ENCODE measurements around the gene TSACC. TPM values are rescaled to one million over a fixed set of nuclear protein-coding genes. Genes with fewer than 3 reads are reported as not detected.

The TSACC gene
- total RNA-seq, 1 experiment from 2014 or later = 9.4 TPM

DNA sequence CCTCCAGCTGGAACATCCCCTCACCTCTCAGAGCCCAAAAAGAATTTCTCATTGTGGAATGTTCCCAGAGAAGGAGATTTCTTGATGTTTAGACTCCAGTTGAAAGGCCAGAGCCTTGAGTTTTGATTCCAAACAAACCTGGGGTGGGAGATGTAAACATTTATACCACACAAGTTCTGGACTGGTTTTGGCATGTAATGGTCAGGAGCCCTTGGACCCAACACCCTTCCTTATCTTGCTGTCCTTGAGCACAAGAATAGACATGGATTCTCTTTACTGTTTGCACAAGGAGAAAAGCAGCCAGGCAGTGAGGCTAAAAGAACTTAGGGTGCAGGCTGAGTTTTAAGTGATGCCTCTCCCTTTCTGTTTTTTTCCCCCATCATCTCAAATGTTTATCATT, 35.2 kb downstream of the TSACC start:
- DNase-seq (ENCODE audit: low spot score) = no peak

DNA sequence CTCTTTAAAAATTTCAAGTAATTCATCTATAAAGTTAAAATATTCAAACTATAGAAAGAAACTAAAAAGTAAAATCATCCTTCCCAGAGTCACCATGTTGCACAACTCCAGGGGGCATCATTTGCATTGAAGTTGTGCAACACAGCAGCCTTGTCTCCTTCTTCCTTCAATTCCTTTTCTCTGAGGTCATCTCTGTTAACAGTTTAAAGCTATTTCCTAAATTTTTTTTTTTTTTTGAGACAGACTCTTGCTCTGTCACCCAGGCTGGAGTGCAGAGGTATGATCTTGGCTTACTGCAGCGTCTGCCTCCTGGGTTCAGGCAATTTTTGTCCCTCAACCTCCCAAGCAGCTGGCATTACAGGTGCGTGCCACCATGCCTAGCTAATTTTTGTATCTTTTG, 37.8 kb downstream of the TSACC start:
- DNase-seq (ENCODE audit: low spot score) = peak; percentile 59

DNA sequence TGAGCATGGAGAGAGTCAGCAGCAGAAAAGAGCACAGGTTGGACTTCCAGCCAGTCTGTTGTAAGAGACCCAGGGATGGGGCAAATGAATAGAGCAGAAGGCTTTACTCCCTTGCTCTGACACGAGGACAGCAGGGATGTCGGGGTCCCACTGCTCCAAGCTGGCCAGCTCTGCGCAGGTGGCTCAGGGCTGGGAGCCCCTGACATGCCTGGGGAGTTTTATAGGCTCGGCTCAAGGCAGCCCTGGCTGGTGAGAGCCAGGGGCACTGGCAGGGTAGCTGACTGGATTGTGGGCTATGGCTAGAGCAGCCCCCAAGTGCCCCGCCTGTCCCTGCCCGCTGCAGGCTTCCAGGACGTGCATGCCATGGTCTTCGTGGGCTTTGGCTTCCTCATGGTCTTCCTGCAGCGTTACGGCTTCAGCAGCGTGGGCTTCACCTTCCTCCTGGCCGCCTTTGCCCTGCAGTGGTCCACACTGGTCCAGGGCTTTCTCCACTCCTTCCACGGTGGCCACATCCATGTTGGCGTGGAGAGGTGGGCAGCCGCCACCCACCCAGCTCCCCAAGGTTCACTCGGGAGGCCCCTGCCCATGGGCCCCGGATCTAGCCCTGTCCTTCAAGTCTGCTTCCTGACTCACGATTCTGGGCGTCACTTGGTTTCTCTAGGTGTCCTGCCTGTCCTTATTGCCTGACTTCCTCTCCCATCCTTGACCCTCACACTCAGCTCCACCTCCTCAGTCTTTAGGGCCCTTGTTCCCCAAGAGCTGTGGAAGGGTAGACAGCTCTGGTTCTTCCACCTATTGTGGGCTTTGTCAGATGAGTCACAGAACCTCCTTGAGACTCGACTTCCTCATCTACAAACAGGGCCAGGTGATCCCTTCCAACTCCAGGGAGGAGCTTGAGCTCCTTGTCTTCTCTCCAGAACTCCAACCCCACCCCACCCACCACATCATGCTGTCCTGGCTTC, 38.9 kb downstream of the TSACC start:
- DNase-seq (ENCODE audit: low spot score) = no peak

DNA sequence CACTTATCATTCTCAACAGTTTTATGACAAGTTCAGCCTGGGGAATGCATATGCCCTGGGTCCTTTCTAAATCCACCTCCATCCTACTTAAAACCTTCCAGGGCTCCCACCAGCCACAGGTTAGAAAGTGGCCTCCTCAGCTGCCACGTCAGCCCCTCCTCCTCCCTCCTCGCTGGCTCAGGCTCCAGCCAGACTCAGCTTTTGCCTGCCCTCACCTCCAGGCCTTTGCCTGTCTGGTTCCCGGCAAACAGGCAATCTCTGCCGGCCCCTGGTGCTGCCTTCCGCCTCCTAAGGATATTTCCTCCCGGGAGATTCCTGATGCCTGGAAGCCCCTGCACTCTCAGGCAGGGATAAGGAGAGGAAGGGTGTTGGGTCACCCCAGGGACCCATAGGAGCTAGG, 40.2 kb downstream of the TSACC start:
- no peak for DNase-seq (ENCODE audit: low spot score)

DNA sequence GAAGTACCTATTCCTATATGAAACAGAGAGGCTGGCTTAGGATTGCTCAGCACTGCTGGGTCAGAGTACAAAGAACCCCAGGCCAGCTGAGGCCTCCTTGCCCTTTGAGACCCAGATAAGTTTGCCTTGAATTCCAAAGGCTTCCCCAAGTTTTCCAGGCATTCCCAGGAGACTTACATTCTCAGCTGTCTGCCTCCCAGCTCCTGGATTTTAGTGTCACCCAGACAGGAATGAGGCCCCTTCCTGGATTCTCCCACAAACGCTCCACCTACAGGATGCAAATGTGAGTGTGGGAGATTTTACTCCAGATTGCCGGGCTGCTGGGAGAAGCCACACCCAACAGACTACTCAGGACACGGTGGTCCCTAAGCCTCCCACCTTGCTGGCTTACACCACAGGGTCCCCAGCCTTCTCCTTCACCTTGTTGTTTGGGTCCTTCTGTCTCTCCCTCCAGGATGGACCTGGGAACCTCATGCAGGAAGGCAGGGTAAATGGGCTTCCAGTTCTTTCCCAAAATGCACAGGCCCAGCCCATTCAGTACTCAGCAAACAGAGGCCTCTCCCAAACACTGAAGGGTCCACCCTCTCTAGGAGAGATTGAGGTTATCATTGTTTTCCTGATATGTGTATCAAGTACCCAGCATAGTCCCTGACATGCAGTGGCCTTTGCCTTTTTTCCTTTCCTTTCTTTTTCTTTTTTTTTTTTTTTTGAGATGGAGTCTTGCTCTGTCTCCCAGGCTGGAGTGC, 41.3 kb downstream of the TSACC start:
- DNase-seq (ENCODE audit: low spot score) = peak; percentile 89

DNA sequence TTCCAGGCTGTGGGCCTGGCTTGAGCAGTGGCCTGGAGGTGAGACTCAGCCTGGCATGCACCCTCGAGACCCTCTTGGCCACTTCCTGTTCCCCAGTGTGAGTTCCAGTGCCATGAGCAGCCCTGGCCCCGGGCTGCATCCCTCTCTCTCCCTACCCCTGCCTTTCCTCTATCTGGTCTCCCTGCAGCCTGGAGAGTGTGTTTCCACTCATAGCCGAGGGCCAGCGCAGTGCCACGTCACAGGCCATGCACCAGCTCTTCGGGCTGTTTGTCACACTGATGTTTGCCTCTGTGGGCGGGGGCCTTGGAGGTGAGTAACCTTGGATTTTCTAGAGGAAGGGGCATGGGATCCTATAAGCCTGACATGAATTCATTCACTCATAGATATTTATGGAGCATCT, 44.2 kb downstream of the TSACC start:
- DNase-seq (ENCODE audit: low spot score) = no peak

DNA sequence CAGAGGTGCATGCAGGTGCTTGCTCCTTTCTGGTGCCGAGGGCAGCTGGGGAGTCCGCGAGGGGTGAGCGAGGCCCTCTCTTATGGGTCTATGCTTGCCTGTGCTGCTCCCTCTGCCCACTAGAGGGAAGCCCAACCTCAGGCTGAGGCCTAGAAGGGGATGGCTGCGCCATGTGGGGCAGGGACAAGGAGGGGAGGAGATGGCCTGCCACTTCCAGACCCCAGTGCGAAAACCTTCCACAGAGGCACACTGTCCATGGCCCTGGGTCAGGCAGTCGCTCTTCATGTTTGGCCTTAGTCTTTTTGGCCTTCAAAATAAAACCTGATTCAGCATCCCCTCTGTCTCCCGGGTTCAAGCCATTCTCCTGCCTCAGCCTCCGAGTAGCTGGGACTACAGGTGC, 44.7 kb downstream of the TSACC start:
- peak; percentile 69 for DNase-seq (ENCODE audit: low spot score)

DNA sequence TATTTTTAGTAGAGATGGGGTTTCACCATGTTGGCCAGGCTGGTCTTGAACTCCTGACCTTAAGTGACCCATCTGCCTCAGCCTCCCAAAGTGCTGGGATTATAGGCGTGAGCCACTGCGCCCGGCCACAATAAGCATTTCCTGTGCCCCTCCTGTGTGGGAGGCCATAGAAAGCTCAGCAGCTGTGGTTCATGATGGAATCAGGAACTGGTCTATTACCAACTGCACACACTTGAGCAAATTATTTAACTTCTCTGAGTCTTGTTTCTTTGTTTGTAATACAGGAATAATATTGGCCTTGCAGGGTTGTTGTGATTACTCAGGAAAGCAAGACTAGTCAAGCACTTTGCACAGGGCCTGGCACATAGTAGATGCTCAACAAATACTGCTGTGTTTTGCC, 45.7 kb downstream of the TSACC start:
- DNase-seq (ENCODE audit: low spot score) = no peak

DNA sequence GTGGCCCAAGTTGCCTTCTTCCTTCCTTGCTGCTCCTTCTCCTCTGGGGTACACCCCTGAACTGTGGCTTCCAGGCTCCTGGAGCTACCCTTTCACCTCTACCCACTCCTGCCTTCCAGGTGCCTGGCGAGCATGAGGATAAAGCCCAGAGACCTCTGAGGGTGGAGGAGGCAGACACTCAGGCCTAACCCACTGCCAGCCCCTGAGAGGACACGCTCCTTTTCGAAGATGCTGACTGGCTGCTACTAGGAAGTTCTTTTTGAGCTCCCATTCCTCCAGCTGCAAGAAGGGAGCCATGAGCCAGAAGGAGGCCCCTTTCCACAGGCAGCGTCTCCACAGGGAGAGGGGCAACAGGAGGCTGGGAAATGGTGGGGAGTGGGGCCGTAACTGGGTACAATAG, 46.3 kb downstream of the TSACC start:
- DNase-seq (ENCODE audit: low spot score) = no peak

DNA sequence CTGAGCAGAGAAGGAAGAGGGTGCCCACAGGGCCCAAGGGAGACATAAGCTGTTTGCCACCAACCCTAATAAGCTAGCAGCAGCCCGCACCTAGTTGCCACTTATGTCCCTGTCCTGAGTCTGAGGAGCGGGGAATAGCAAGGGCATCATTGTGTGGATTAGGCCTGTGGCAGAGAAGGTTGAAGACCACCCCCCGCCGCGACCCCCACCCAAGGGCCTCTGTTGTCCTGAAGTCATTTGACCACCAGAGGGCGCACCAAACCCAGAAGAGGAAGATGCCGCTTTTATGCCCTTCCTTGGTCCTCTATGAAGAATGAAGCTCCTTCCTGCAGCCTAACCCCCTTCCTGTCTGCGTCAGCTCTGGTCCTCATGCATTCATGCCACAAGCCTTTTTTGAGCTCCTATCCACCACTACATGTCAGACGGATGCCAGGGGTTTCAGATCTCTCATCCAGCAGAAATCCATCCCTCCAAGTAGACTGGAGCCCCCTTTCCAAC, 47.3 kb downstream of the TSACC start:
- DNase-seq (ENCODE audit: low spot score) = peak; percentile 80

DNA sequence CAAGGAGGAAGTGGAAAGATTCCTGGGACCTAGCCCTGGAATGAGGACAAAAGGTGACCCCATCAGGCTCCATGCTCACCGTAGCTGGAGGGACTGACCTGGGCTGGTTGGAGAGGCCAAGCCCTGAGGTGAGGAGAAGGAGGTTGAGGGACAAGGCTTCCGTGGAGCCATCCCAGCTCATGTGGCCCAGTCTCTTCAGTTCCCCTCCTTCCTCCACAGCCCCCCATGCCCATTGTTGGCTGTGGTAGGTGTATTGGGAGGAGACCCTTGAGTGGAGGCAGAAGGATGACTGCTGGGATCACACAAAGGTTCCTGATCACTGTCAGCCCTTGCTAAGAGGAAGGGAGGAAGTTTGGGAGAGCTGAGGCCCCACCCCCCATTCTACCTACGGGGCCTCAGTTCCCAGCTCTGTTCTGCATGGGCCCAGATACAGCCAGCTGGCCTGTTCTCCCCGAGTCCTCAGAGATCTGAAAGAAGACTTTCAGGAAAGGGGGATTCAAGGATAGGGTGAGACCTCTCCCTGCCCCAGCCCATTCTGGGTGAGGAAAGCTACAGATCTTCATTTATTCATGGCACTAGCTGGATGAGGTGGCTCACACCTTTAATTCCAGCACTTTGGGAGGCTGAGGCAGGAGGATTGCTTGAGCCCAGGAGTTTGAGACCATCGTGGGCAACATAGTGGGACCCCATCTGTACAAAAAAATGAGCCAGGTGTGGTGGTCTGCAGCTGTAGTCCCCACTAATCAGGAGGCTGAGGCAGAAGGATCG, 48.0 kb downstream of the TSACC start:
- no peak for DNase-seq (ENCODE audit: low spot score)

DNA sequence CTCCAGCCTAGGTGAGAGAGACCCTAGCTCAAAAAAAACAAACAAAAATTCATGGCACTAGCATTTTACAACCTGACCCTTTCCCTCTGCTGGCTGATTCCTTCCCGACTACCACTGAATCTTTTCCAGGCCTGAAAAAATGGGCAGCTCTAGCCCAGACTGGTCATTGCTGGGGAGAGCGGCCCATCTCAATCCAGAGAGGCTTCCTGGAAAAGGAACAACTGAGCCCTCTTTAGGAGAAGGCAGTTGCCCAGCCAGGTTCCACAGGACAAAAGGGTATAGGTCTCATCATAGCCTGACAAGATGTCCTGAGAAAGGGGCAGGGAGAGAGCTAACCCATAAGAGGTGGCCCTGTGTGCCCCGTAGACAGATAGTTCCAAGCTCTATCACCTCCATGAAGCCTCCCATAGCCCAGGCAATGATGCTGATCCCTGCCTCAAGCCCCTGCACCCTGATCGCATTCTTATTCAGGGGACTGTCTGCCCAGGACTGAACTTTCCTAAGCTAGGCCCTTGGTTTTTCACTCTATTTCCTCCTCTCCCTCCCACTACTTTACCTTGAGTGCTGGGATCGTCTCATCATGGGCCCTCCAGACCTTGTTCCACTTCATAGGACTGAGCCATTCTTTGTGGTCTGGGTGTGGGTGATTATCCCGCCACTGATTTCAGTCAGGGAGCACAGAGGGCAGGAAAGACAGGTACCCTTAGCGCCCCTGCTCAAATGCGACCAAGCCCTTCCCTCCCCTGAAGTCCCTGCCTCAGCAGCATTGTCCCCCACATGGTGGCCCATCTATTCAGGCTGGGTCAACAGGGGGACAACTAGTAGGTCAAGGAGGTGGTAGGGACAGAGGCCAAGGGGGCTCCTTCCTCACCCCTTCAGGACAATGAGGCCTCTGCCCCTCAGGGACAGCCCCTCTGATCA, 48.9 kb downstream of the TSACC start:
- no peak for DNase-seq (ENCODE audit: low spot score)

DNA sequence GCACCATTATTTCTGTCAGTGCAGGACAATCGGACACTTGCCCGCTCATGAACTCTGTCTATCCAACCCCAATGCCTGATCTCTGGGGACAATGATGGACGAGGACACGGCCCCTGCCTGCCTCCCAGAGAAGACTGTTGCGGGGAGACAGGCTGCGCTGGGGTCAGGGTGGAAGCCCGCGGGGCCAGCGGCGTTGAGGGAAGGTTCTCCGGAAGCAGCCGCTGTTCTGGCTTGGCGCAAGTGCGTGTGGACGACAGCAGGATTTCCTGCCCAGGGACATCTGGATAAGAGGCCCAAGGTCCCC, 49.5 kb downstream of the TSACC start:
- no peak for DNase-seq (ENCODE audit: low spot score)

DNA sequence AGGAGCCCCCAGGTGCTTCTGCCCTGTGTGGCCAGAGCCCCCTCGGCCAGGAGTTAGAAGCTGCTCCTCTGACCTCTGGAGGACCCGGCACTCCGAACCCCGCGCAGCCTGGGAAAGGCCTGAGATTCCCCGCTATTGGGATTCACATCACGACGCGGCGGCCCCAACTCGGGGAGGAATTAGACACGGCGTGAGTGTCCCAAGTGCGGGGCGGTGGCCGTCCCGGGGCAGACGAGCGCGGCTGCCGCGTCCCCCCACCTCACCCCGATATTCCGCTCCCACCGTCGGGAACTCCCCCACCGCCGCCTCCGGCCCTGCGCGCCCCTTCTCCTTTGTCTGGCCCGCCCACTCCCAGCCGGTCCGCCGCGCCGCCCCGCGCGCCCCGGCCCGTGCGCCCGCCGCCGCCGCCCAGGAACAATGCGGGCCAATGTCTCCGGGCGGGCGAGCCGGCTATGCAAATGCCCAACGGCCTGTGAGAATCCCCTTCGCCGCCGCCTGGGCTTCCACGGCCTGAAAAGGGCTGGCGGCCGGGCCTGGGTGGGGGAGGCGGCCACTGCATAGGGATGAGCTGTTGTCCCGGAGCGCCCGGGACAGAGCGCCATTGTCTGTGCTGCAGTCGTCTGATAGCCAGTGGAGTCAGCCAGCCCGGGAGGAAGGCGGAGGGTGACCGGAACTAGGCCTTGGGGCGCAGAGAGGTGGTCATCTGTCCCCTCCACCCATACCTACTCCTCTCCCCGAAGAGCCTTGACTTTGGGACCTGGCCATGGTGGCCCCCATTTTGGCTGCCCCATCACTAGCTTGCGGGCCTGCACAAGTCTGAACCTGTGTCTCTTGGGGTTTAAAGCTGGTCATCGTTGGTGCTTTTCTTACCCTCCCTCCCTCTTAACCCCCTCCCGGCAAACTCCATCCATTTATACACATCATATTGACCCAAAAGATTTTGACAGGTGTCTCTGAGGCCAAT, 50.1 kb downstream of the TSACC start:
- no peak for DNase-seq (ENCODE audit: low spot score)

DNA sequence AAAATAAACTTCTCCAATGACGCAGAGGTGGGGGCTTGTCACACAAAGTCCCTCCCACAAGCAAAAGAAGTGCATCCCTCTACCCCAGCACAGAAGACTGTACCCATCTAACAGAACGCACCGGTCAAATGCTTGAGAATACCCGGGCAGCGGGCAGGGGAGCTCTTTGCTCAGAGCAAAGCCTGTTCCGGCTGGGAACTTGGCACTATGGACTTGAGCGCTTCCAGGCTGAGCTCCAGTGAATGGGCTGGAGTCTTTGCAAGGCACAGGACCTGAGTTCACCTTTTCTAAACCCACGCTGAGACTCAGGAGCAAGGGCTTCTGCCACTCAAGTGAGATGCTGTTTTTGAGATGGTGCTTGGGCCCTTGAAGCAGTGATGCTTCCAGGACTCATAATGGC, 51.0 kb downstream of the TSACC start:
- no peak for DNase-seq (ENCODE audit: low spot score)

DNA sequence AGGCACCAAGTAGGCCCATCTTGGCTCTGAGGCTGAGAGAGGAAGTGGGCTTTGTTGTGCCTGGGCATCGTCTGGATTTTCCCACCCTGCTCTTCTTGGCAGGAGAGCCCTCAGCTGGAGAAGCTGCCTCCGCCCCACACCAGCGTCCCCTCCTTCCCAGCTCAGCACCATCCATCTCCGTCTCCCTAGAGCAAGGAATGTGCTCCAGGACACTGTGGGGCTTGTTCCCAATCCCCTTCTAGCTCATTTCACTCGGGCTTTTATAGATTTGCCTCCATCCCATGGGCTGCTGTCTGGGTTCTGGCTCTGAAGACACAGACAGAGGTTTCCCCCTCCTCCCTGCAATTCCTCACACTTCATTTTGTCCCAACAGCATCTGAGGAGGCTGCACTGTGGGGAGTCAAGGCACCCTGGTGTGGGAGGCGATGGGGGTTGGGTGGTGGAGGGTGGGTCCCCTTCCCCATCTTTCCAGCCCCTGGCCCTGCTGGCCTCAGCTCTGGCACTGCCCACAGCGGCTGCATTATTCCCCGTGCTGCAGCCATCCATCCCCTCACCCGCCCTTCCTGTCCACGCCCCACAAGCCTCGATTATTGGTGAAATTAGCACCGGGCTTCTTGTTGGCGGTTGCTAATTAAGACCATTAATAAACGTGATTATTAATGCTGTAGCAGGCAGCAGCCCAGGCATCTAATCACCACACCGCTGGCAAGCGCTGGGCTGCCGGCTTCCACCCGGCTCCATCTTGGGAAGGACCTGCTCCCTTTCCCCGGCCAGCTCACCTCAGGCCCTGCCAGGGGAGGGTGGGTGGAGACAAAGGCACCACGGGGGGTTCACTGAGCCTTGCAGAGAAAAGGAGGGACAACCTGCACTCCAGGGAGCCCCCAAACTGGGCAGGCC, 52.4 kb downstream of the TSACC start:
- DNase-seq (ENCODE audit: low spot score) = no peak

DNA sequence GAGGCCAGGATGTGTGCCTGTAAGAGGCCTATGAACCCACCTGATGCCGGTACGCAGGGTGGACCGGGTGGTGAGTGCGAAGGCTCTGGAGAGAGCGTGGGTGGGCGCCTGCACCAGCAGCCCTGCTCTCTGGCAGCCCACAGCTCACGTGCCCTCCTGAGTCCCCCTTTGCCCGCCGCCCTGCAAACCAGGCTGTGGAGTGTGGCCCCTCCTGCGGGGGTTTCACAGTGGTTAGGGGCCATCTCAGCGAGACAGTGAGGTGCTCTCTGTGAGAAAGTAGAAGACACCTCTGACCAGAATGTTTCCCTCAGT, 53.0 kb downstream of the TSACC start:
- DNase-seq (ENCODE audit: low spot score) = no peak

DNA sequence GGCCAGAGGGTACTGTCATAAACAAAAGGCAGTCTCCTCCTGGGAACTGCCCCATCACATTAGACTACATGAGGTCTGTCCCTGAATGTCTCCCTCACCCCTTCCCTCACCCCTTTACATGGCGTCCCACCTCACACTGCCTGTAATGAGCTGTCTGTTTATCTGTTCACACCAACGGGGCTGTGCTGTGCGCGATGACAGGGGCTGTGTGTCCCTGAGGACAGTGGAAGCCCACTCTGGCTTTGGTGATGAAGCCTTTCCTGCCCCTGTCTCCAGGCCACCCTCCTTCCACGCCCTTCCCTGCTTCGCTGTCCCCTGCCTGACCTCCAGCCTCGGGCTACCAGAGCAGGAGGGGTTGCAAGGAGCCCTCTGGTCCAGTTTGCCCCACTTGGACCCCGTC, 53.4 kb downstream of the TSACC start:
- DNase-seq (ENCODE audit: low spot score) = no peak

DNA sequence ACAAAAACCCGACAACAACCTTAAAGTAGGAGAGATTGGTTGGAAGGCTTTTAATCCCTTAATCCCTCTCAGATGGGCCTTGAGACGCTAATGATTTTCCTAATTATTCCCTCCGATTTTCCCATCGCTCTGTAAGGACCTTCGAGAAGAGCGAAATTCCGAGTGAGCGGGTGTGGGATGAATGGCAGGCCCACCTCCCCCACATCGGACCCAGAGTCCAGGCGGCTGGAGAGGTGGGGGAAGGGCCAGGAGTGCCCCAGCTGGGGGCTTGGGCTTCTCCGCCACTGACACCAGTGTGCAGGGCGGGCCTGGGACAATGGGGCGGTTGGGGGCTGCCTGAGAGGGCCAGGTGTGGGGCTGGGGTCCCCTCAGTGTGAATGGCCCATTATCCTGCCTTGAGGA, 54.1 kb downstream of the TSACC start:
- DNase-seq (ENCODE audit: low spot score) = no peak
